ENCODE data around the gene TRIML1.
"Not testable (repeated sequence)": the region's sequence is repeated elsewhere in the genome, so short reads cannot be mapped to it uniquely, and the experiment has no call there.

TRIML1 gene

DNA sequence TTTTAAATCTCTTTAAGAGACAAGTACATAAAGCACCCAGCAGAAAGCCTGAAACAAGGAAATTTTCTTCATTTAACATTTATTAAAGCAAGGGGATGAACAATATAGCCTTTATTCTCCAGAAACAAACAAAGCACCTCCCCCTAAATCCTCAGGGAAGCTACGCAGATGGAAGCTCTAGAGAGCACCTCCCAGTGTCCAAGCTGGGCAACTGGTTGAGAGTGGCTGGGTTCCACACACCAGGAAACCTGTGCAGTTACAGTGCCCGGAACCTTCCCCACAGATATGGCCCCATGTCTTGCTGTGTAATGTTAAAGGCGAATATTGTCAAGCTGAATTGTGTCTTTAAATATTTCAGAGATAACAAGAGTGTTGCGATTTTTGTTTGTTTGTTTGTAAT is 8.9 kb upstream of the TRIML1 start:
- Mint-ChIP-seq H3K36me3 (ENCODE audit: low read depth) (no peaks in the 10 kb centered on the region), H3K27ac (no peak overlapping the region), H3K9me3 (peaks cover 41% of the 10 kb centered on the region), H3K4me3 (no peak overlapping the region), H3K27me3 (no peaks in the 10 kb centered on the region), H3K4me1 (ENCODE audit: low read depth) (no peaks in the 10 kb centered on the region)
- intact Hi-C loops (cut with micrococcal nuclease), result no loop called here

GRCh38 chr4:188132232-188132631 is 7.0 kb upstream of the TRIML1 start:
- Mint-ChIP-seq H3K4me3 (no peak overlapping the region), H3K27ac (no peak overlapping the region), H3K4me1 (ENCODE audit: low read depth) (no peaks in the 10 kb centered on the region), H3K36me3 (ENCODE audit: low read depth) (no peaks in the 10 kb centered on the region), H3K9me3 (peaks cover 30% of the 10 kb centered on the region), H3K27me3 (no peaks in the 10 kb centered on the region)
- intact Hi-C loops (cut with micrococcal nuclease), result no loop called here

- H3K4me1 Mint-ChIP-seq (ENCODE audit: low read depth), result no peaks in the 10 kb centered on the region
- intact Hi-C loops (cut with micrococcal nuclease), result no loop called here
- peaks cover 57% of the 10 kb centered on the region for H3K9me3 Mint-ChIP-seq
- no peaks in the 10 kb centered on the region for H3K27me3 Mint-ChIP-seq
- H3K36me3 Mint-ChIP-seq (ENCODE audit: low read depth), result no peaks in the 10 kb centered on the region
- H3K4me3 Mint-ChIP-seq, result no peak overlapping the region
- H3K27ac Mint-ChIP-seq, result no peak overlapping the region
Observed at GRCh38 chr4:188138227-188138626, 1.0 kb upstream of the TRIML1 start.

- H3K4me1 Mint-ChIP-seq (ENCODE audit: low read depth), result no peaks in the 10 kb centered on the region
- no peak overlapping the region for H3K4me3 Mint-ChIP-seq
- H3K27me3 Mint-ChIP-seq, result no peaks in the 10 kb centered on the region
- intact Hi-C loops (cut with micrococcal nuclease), result no loop called here
- no peak overlapping the region for H3K27ac Mint-ChIP-seq
- peaks cover 72% of the 10 kb centered on the region for H3K9me3 Mint-ChIP-seq
- H3K36me3 Mint-ChIP-seq (ENCODE audit: low read depth), result no peaks in the 10 kb centered on the region
Observed at GRCh38 chr4:188139671-188140070, 430 bp downstream of the TRIML1 start.

DNA sequence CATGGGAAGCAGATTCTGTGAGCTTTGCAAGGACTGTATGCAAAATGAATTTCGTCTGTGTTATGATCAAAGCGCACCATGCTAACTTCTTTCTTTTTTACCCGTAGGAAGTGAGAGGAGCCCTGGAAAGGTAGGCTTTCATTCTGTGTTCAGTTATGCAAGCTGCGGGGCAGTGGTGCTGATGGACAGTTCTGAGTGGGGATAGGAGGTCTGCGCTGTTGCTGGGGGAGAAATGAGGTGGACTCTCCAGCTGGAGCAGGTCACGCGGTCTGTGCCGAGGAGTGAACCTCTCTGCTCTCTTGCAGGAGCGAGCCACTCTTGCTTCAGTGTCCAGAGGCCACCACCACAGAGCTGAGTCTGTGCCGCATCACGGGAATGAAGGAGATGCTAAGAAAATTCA is 4.5 kb downstream of the TRIML1 start:
- H3K27ac Mint-ChIP-seq, result no peak overlapping the region
- no peaks in the 10 kb centered on the region for H3K27me3 Mint-ChIP-seq
- H3K4me3 Mint-ChIP-seq, result no peak overlapping the region
- H3K36me3 Mint-ChIP-seq (ENCODE audit: low read depth), result no peaks in the 10 kb centered on the region
- H3K9me3 Mint-ChIP-seq, result peaks cover 87% of the 10 kb centered on the region
- intact Hi-C loops (cut with micrococcal nuclease), result no loop called here
- H3K4me1 Mint-ChIP-seq (ENCODE audit: low read depth), result no peaks in the 10 kb centered on the region

DNA sequence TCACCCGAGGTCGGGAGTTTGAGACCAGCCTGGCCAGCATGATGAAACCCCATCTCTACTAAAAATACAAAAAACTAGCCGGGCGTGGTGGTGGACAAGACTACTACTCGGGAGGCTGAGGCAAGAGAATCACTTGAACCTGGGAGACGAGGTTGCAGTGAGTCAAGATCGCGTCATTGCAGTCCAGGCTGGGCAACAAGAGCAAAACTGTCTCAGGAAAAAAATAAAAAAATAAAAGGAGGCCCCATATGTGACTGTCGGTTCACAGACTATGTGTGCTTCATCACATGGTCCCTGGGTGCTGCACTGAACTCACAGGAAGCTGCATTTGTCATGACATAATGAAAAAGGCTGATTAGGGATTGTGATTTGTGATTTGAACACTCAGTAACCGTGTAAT is 6.4 kb downstream of the TRIML1 start:
- intact Hi-C loops (cut with micrococcal nuclease), result no loop called here
- H3K4me1 Mint-ChIP-seq (ENCODE audit: low read depth), result no peaks in the 10 kb centered on the region
- no peaks in the 10 kb centered on the region for H3K36me3 Mint-ChIP-seq (ENCODE audit: low read depth)
- H3K4me3 Mint-ChIP-seq, result no peak overlapping the region
- no peak overlapping the region for H3K27ac Mint-ChIP-seq
- H3K27me3 Mint-ChIP-seq, result no peaks in the 10 kb centered on the region
- peaks cover 73% of the 10 kb centered on the region for H3K9me3 Mint-ChIP-seq

DNA sequence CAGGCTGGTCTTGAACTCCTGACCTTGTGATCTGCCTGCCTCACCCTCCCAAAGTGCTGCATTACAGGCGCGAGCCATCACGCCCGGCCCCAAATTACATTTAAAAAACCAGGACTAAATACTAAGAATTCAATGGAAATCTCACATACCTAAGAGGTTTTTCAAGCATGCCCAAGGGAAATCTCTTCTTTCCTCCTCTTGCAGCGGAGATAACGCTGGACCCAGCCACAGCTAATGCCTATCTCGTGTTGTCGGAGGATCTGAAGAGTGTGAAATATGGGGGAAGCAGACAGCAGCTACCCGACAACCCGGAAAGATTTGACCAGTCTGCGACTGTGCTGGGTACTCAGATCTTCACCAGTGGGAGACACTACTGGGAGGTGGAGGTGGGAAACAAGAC is 7.4 kb downstream of the TRIML1 start:
- Mint-ChIP-seq H3K27me3 (no peaks in the 10 kb centered on the region), H3K27ac (no peak overlapping the region), H3K36me3 (ENCODE audit: low read depth) (no peaks in the 10 kb centered on the region), H3K4me1 (ENCODE audit: low read depth) (no peaks in the 10 kb centered on the region), H3K9me3 (peaks cover 67% of the 10 kb centered on the region), H3K4me3 (no peak overlapping the region)
- intact Hi-C loops (cut with micrococcal nuclease), result no loop called here

GRCh38 chr4:188147176-188147575 is 7.9 kb downstream of the TRIML1 start:
- H3K27ac Mint-ChIP-seq, result no peak overlapping the region
- intact Hi-C loops (cut with micrococcal nuclease), result no loop called here
- H3K27me3 Mint-ChIP-seq, result no peaks in the 10 kb centered on the region
- peaks cover 61% of the 10 kb centered on the region for H3K9me3 Mint-ChIP-seq
- H3K4me1 Mint-ChIP-seq (ENCODE audit: low read depth), result no peaks in the 10 kb centered on the region
- no peak overlapping the region for H3K4me3 Mint-ChIP-seq
- H3K36me3 Mint-ChIP-seq (ENCODE audit: low read depth), result no peaks in the 10 kb centered on the region

DNA sequence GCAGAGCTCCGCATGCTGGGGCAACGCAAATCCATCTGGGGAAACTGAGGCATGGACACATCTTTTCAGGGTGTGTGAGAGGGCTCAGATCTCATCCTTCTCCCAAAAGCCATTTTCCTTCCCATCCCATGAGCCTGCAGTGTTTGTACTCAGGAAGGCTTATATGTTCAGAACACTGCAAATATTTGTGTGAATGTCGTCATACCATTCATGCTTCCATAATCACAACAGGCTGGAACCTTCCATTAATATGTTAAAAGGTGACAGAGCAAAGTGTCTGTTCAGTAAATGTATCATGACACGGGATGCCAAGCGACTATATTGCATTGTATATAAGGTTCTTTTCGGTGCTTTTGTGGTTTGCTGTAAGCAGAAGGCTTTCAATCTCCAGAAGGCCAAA is 8.5 kb downstream of the TRIML1 start:
- Mint-ChIP-seq H3K4me1 (ENCODE audit: low read depth) (no peaks in the 10 kb centered on the region), H3K27me3 (no peaks in the 10 kb centered on the region), H3K9me3 (peaks cover 58% of the 10 kb centered on the region), H3K4me3 (no peak overlapping the region), H3K36me3 (ENCODE audit: low read depth) (no peaks in the 10 kb centered on the region), H3K27ac (no peak overlapping the region)
- intact Hi-C loops (cut with micrococcal nuclease), result no loop called here

DNA sequence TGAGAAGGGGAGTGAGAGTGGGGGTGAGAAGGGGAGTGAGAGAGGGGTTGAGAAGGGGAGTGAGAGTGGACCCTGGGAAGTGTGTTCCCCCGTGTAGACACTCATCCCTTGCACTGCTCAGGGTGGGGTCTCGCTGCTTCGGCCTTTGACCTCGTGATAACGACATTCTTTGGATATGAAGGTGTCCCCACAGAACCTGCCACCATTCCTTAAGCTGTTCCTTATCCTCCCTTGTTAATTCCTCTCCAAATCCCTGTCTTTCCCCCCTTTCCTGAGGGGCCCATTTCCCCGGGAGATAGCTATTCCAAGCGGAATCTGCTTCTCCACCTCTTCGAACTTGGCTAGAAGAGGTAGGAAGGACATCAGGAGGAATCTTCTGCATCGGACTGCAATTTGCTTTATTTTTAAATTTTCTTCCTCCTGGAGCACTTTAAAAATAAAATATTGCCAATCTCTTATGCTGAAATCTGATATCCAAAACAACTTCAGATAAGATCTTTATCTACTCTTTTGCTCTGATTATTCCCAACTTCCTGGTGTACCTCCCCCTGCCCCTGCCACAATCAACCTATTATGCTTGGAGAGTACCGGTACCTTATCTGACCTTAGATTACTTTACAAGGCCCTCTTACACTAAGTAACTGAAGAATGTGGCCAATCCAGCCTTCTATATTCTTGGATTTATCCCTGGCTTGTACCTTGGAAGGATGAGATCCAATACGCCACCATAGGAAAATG is 15.6 kb downstream of the TRIML1 start:
- Mint-ChIP-seq H3K36me3 (ENCODE audit: low read depth) (no peaks in the 10 kb centered on the region), H3K27ac (no peak overlapping the region), H3K4me3 (no peak overlapping the region), H3K4me1 (ENCODE audit: low read depth) (no peaks in the 10 kb centered on the region), H3K9me3 (peaks cover 50% of the 10 kb centered on the region), H3K27me3 (no peaks in the 10 kb centered on the region)
- intact Hi-C loops (cut with micrococcal nuclease), result no loop called here

DNA sequence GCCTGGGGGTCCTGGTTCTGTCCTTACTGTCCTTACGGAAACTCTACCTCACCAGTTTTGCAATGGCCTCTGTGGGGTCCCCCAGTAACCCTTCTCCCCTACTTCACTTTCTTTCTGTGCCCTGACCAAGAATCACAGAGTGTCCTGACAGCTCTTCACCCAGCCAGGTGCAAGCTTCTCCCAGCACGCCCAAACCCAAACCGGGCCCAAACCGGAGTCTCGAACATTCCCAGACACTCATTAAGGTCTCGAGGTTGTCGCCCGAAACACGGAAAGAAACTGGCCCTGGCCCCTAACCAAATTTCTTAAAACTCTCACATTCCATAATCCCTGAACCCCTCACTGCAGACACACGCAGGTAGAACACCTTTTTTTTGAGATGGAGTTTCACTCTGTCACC is 19.1 kb downstream of the TRIML1 start:
- H3K4me1 Mint-ChIP-seq (ENCODE audit: low read depth), result no peaks in the 10 kb centered on the region
- intact Hi-C loops (cut with micrococcal nuclease), result no loop called here
- H3K36me3 Mint-ChIP-seq (ENCODE audit: low read depth), result no peaks in the 10 kb centered on the region
- H3K4me3 Mint-ChIP-seq, result no peak overlapping the region
- peaks cover 59% of the 10 kb centered on the region for H3K9me3 Mint-ChIP-seq
- no peak overlapping the region for H3K27ac Mint-ChIP-seq
- no peaks in the 10 kb centered on the region for H3K27me3 Mint-ChIP-seq

DNA sequence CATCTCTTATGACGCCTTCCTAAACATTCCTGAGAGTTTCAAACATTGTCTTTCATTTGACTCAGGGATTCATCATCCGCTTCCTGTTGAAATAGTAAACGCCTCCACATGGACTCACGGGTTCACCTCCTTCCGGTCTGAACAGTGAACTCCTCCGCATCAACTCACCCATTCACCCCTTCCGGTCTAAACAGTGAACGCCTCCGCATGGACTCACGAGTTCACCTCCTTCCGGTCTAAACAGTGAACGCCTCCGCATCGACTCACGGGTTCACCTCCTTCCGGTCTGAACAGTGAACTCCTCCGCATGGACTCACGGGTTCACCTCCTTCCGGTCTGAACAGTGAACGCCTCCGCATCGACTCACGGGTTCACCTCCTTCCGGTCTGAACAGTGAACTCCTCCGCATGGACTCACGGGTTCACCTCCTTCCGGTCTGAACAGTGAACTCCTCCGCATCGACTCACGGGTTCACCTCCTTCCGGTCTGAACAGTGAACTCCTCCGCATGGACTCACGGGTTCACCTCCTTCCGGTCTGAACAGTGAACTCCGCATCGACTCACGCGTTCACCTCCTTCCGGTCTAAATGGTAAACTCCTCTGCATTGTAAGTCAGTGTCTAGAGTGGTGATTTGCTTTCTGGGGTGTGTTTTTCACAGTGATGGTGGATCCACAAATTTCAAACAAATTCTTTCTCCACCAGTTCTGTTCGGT is 20.4 kb downstream of the TRIML1 start:
- H3K27ac Mint-ChIP-seq; H3K4me3 Mint-ChIP-seq; H3K36me3 Mint-ChIP-seq (ENCODE audit: low read depth); H3K4me1 Mint-ChIP-seq (ENCODE audit: low read depth); H3K27me3 Mint-ChIP-seq; intact Hi-C loops (cut with micrococcal nuclease): not testable (repeated sequence)
- H3K9me3 Mint-ChIP-seq, result peaks cover 66% of the 10 kb centered on the region

DNA sequence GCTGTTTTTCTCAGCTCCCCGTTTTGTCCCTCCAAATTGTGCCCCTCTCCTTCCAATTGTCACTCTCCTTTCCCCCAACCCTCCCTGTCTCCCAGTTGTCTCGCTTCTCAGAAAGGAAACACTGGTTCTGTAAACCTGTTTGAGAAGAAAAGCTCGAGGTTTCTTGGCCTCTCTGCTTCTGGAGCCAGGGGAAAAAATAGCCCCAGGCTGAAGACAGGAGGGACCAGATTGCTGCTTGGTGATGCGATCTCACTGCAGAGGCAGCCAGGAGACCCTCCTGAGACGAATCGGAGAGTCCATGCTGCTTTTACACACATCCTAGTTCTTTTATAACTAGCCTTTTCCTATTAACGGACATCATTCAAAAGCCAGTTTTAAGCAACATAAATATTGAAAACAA is 21.2 kb downstream of the TRIML1 start:
- no peak overlapping the region for H3K4me3 Mint-ChIP-seq
- peaks cover 64% of the 10 kb centered on the region for H3K9me3 Mint-ChIP-seq
- intact Hi-C loops (cut with micrococcal nuclease), result no loop called here
- no peaks in the 10 kb centered on the region for H3K27me3 Mint-ChIP-seq
- H3K36me3 Mint-ChIP-seq (ENCODE audit: low read depth), result no peaks in the 10 kb centered on the region
- no peaks in the 10 kb centered on the region for H3K4me1 Mint-ChIP-seq (ENCODE audit: low read depth)
- H3K27ac Mint-ChIP-seq, result no peak overlapping the region

DNA sequence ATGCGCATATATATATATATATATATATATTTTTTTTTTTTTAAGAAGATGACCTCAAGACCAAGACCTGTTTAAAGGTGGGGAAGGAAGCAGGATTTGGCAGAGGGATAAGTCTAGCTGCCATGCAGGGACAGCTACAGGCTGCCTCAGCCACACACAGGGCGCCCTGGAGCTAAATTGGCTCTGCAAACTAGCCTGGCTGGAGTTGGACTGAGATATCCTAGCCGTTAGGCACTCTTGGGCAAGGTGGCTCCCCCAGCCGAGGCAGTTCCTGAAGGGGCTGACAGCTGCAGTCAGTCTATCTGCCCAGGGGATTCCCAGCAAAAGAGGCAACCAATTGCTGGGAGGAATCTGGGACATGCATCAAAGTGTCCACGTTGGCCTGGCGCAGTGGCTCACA is 21.9 kb downstream of the TRIML1 start:
- Mint-ChIP-seq H3K9me3 (peaks cover 69% of the 10 kb centered on the region), H3K27me3 (no peaks in the 10 kb centered on the region), H3K4me3 (no peak overlapping the region), H3K36me3 (ENCODE audit: low read depth) (no peaks in the 10 kb centered on the region), H3K4me1 (ENCODE audit: low read depth) (no peaks in the 10 kb centered on the region), H3K27ac (no peak overlapping the region)
- intact Hi-C loops (cut with micrococcal nuclease), result no loop called here

DNA sequence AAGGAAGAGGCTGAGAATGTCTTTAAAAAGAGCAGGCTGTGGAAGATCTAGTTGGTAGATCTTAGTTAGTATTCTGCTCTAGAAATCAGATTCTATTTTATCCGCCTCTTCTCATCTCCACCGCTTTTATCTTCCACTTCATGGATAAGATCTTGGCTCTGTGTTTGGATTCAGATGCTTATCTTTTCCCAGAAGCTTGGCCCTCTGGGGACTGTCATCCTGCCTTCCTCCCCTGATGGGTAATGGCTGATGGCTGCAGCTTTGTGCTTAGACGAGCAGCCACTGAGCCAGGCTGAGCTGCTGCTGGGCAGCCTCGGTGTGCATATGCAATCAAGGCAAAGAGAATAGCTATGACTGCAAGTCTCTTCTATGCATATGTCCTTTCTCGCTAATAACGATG is 23.5 kb downstream of the TRIML1 start:
- H3K4me3 Mint-ChIP-seq, result no peak overlapping the region
- intact Hi-C loops (cut with micrococcal nuclease), result no loop called here
- no peaks in the 10 kb centered on the region for H3K4me1 Mint-ChIP-seq (ENCODE audit: low read depth)
- H3K36me3 Mint-ChIP-seq (ENCODE audit: low read depth), result no peaks in the 10 kb centered on the region
- H3K27me3 Mint-ChIP-seq, result no peaks in the 10 kb centered on the region
- peaks cover 63% of the 10 kb centered on the region for H3K9me3 Mint-ChIP-seq
- no peak overlapping the region for H3K27ac Mint-ChIP-seq
